WTC11 (cell line): ENCODE data around the gene NFATC2. TPM values are rescaled to one million over a fixed set of nuclear protein-coding genes. Genes with fewer than 3 reads are reported as not detected.

Experiments
- ATAC-seq: fragments of 200-7000 bp; cut with Tn5 transposase; 2 replicates; pipeline ENCODE4 v1.10.0; 2021; ENCODE audit warnings: mild to moderate bottlenecking, moderate library complexity
- CTCF ChIA-PET: fragments of 300-600 bp; sonication (Branson Sonifier 250); formaldehyde crosslinking; loops from one replicate; lab custom pipeline; 2021; ENCODE audit warnings: antibody characterized with exemption; lab: Charles Lee
- POLR2A ChIA-PET: fragments of 350-600 bp; sonication (Branson Sonifier 250); formaldehyde crosslinking; loops from one replicate; lab custom pipeline; 2021; ENCODE audit warnings: antibody characterized with exemption; lab: Charles Lee
- DNase-seq: peaks from one replicate; pipeline ENCODE4 v3.0.0; 2021; ENCODE audit warnings: low spot score
- H3K27ac Mint-ChIP-seq: 2 replicates; pipeline ENCODE4 v1.8.0; 2021; ENCODE audit warnings: mixed read lengths
- H3K27me3 Mint-ChIP-seq: 2 replicates; pipeline ENCODE4 v1.8.0; 2021; ENCODE audit warnings: low read depth, mild to moderate bottlenecking, moderate library complexity, mixed read lengths
- H3K36me3 Mint-ChIP-seq: 2 replicates; pipeline ENCODE4 v1.8.0; 2021; ENCODE audit warnings: mixed read lengths
- H3K4me1 Mint-ChIP-seq: 2 replicates; pipeline ENCODE4 v1.8.0; 2022; ENCODE audit warnings: mixed read lengths
- H3K4me3 Mint-ChIP-seq: 2 replicates; pipeline ENCODE4 v1.8.0; 2021; ENCODE audit warnings: mild to moderate bottlenecking, moderate library complexity, mixed read lengths
- H3K9me3 Mint-ChIP-seq: 2 replicates; pipeline ENCODE4 v1.8.0; 2021; ENCODE audit warnings: mixed read lengths
- CBFB ChIP-seq: sonication (generic); formaldehyde crosslinking; IDR thresholded peaks from 2 replicates; pipeline ENCODE4 v1.8.1; 2022; ENCODE audit warnings: mild to moderate bottlenecking, low read depth, missing genetic modification reagents
- CDX4 ChIP-seq: fragments of 250-450 bp; sonication (Bioruptor Pico); IDR thresholded peaks from 2 replicates; pipeline ENCODE4 v1.9.0; 2021; ENCODE audit warnings: moderate library complexity, mild to moderate bottlenecking, inconsistent platforms, borderline replicate concordance
- CREB1 ChIP-seq: sonication (generic); formaldehyde crosslinking; IDR thresholded peaks from 2 replicates; pipeline ENCODE4 v1.8.0; 2023; ENCODE audit warnings: mild to moderate bottlenecking, missing genetic modification reagents
- ELF4 ChIP-seq: sonication (generic); formaldehyde crosslinking; IDR thresholded peaks from 2 replicates; pipeline ENCODE4 v1.8.1; 2022; ENCODE audit warnings: low read depth, mild to moderate bottlenecking, moderate library complexity, missing genetic modification reagents
- EMX1 ChIP-seq: fragments of 250-450 bp; sonication (Bioruptor Pico); IDR thresholded peaks from 2 replicates; pipeline ENCODE4 v1.8.0; 2021; ENCODE audit warnings: mild to moderate bottlenecking
- ERG ChIP-seq: fragments of 250-450 bp; sonication (Bioruptor Pico); IDR thresholded peaks from 2 replicates; pipeline ENCODE4 v1.8.0; 2021; ENCODE audit warnings: mild to moderate bottlenecking
- GRHL2 ChIP-seq: fragments of 250-450 bp; sonication (Bioruptor Pico); IDR thresholded peaks from 2 replicates; pipeline ENCODE4 v1.8.0; 2022; ENCODE audit warnings: mild to moderate bottlenecking, moderate library complexity; ENCODE audit not compliant: insufficient replicate concordance, severe bottlenecking
- HMGXB4 ChIP-seq: sonication (generic); formaldehyde crosslinking; IDR thresholded peaks from 2 replicates; pipeline ENCODE4 v1.8.1; 2023; ENCODE audit warnings: mild to moderate bottlenecking, moderate library complexity, missing genetic modification reagents
- KAT7 ChIP-seq: sonication (generic); formaldehyde crosslinking; IDR thresholded peaks from 2 replicates; pipeline ENCODE4 v1.8.1; 2023; ENCODE audit warnings: missing genetic modification reagents, mild to moderate bottlenecking, borderline replicate concordance
- NFYB ChIP-seq: sonication (generic); formaldehyde crosslinking; conservative IDR thresholded peaks from 2 replicates; pipeline ENCODE4 v1.8.0; 2022; ENCODE audit warnings: low read depth, missing genetic modification reagents
- PRRX2 ChIP-seq: fragments of 250-450 bp; sonication (Bioruptor Pico); IDR thresholded peaks from 2 replicates; pipeline ENCODE4 v1.8.0; 2021; ENCODE audit warnings: mild to moderate bottlenecking
- SMAD3 ChIP-seq: sonication (generic); formaldehyde crosslinking; IDR thresholded peaks from 2 replicates; pipeline ENCODE4 v1.8.0; 2022; ENCODE audit warnings: missing genetic modification reagents, mild to moderate bottlenecking, borderline replicate concordance
- USF2 ChIP-seq: sonication (generic); formaldehyde crosslinking; IDR thresholded peaks from 2 replicates; pipeline ENCODE4 v1.8.1; 2023; ENCODE audit warnings: mild to moderate bottlenecking, missing genetic modification reagents, moderate library complexity
- ZBTB21 ChIP-seq: sonication (generic); formaldehyde crosslinking; IDR thresholded peaks from 2 replicates; pipeline ENCODE4 v1.8.1; 2023; ENCODE audit warnings: mild to moderate bottlenecking, missing genetic modification reagents, borderline replicate concordance
- ZNF138 ChIP-seq: sonication (generic); formaldehyde crosslinking; conservative IDR thresholded peaks from 2 replicates; pipeline ENCODE4 v1.8.1; 2022; ENCODE audit warnings: mild to moderate bottlenecking, moderate library complexity, missing genetic modification reagents
- ZNF317 ChIP-seq: sonication (generic); formaldehyde crosslinking; IDR thresholded peaks from 2 replicates; pipeline ENCODE4 v1.8.1; 2023; ENCODE audit warnings: low read depth, mild to moderate bottlenecking, moderate library complexity, missing genetic modification reagents, borderline replicate concordance
- ZNF423 ChIP-seq: fragments of 250-450 bp; sonication (Bioruptor Pico); IDR thresholded peaks from 2 replicates; pipeline ENCODE4 v2.1.2; 2022; ENCODE audit warnings: mild to moderate bottlenecking, moderate library complexity
- total RNA-seq: library from RNA; stranded (reverse); gene quantifications from 3 replicates; pipeline ENCODE4 v1.2.3, GENCODE V29; 2021

Gene NFATC2
- total RNA-seq, 1 experiment from 2014 or later: 1.7 TPM

- POLR2A ChIA-PET: no interaction called here
- ATAC-seq (peak; percentile 41), DNase-seq (no peak)
- TF ChIP-seq ZNF423 (CRISPR knock-in tag): 0 out of 2 replicates have a peak, but pooled peaks have one; percentile 9
- TF ChIP-seq GRHL2 (CRISPR knock-in tag): no peak
- TF ChIP-seq ZNF317 (CRISPR knock-in tag): no peak
- TF ChIP-seq NFYB (CRISPR knock-in tag): no peak
- CTCF ChIA-PET: interaction anchor here (1.0 to 3.6 kb wide), 11 partner anchors 12 to 397 kb away, joined by 3 to 24 read pairs (median 5); partner anchors contain the start of gene NFATC2
- Mint-ChIP-seq H3K27ac (no peak overlapping the region), H3K9me3 (peaks cover 6% of the 10 kb centered on the region), H3K27me3 (peaks cover 3% of the 10 kb centered on the region; the same call in 1 of the 2 replicates), H3K4me3 (no peak overlapping the region), H3K4me1 (peaks cover 20% of the 10 kb centered on the region), H3K36me3 (peaks cover 7% of the 10 kb centered on the region)
Observed at GRCh38 chr20:51412333-51412871, 130.1 kb downstream of the NFATC2 start.

- DNase-seq (no peak), ATAC-seq (peak; percentile 41)
- Mint-ChIP-seq H3K27ac (no peak overlapping the region), H3K27me3 (peaks cover 3% of the 10 kb centered on the region; the same call in 1 of the 2 replicates), H3K4me1 (peaks cover 15% of the 10 kb centered on the region), H3K9me3 (peaks cover 6% of the 10 kb centered on the region), H3K36me3 (peaks cover 7% of the 10 kb centered on the region), H3K4me3 (no peak overlapping the region)
- POLR2A ChIA-PET: no interaction called here
- TF ChIP-seq HMGXB4 (CRISPR knock-in tag): no peak
- no peak for TF ChIP-seq GRHL2 (CRISPR knock-in tag)
- TF ChIP-seq CREB1 (CRISPR knock-in tag): no peak
- no peak for TF ChIP-seq ZNF138 (CRISPR knock-in tag)
- no peak for TF ChIP-seq ELF4 (CRISPR knock-in tag)
- TF ChIP-seq USF2: no peak
- no peak for TF ChIP-seq PRRX2 (CRISPR knock-in tag)
- no peak for TF ChIP-seq SMAD3 (CRISPR knock-in tag)
- TF ChIP-seq CBFB: no peak
- TF ChIP-seq ZBTB21 (CRISPR knock-in tag): no peak
- no peak for TF ChIP-seq ERG (CRISPR knock-in tag)
- CTCF ChIA-PET: interaction anchor here (0.6 to 3.6 kb wide), 10 partner anchors 12 to 1233 kb away, joined by 3 to 24 read pairs (median 5); partner anchors contain the start of gene NFATC2
Observed at GRCh38 chr20:51411870-51412269, 130.6 kb downstream of the NFATC2 start.

- CTCF ChIA-PET: interaction anchor here (0.7 to 3.6 kb wide), 4 partner anchors 13 to 85 kb away, joined by 3 to 24 read pairs (median 6); no protein-coding TSS in a partner anchor
- ATAC-seq: no peak
- no peak overlapping the region for H3K27ac Mint-ChIP-seq
- H3K4me1 Mint-ChIP-seq: peaks cover 15% of the 10 kb centered on the region
- peaks cover 6% of the 10 kb centered on the region for H3K9me3 Mint-ChIP-seq
- POLR2A ChIA-PET: interaction anchor here (0.7 kb wide), 1 partner anchor 203 kb away, joined by 4 read pairs; no protein-coding TSS in a partner anchor
- peaks cover 7% of the 10 kb centered on the region for H3K36me3 Mint-ChIP-seq
- H3K27me3 Mint-ChIP-seq: peaks cover 2% of the 10 kb centered on the region; the same call in 1 of the 2 replicates
- TF ChIP-seq USF2 (no peak), KAT7 (no peak), EMX1 (no peak), CDX4 (CRISPR knock-in tag) (no peak)
- H3K4me3 Mint-ChIP-seq: no peak overlapping the region
- no peak for DNase-seq
Observed at GRCh38 chr20:51410586-51411325, 131.8 kb downstream of the NFATC2 start.
